Common myeloid progenitor, CD34-positive (primary cell): ENCODE data around the gene NRG2.

Source experiments
- CTCF ChIA-PET: fragments of 350-600 bp; sonication (Branson Sonifier 250); formaldehyde crosslinking; loops from one replicate; lab custom pipeline; 2021; ENCODE audit warnings: antibody characterized with exemption; lab: Charles Lee
- POLR2A ChIA-PET: fragments of 350-600 bp; sonication (Branson Sonifier 250); formaldehyde crosslinking; loops from one replicate; lab custom pipeline; 2021; ENCODE audit warnings: antibody characterized with exemption; lab: Charles Lee
- DNase-seq, 3 donors: peaks; one replicate each; pipeline versions ENCODE4 v3.0.0 to v3.0.0-alpha.2; 2013
- H3K27ac ChIP-seq, 2 experiments: 1 replicate in 1 of 2; 2 replicates in 1 of 2; pipeline ENCODE4 v1.7.0; 2013; ENCODE audit warnings: inconsistent platforms in 2 of 2, low read length in 2 of 2, mild to moderate bottlenecking in 2 of 2, low read depth in 1 of 2, moderate library complexity in 1 of 2; ENCODE audit not compliant: severe bottlenecking in 2 of 2, insufficient read depth in 1 of 2, poor library complexity in 1 of 2
- H3K27me3 ChIP-seq, 5 experiments: replicated peaks in 2 of 5; 1 replicate in 3 of 5; 2 replicates in 2 of 5; pipeline versions ENCODE4 v1.6.1 to v1.7.0; 2013; ENCODE audit warnings: low read length in 4 of 5, mild to moderate bottlenecking in 2 of 5, moderate library complexity in 2 of 5, inconsistent platforms in 1 of 5; ENCODE audit not compliant: insufficient read depth in 5 of 5, control insufficient read depth in 4 of 5
- H3K36me3 ChIP-seq, 4 experiments: 1 replicate in 2 of 4; 2 replicates in 2 of 4; pipeline versions ENCODE4 v1.6.1 to v1.7.0; 2013; ENCODE audit warnings: low read length in 3 of 4, control low read depth in 1 of 4, mild to moderate bottlenecking in 1 of 4; ENCODE audit not compliant: control insufficient read depth in 4 of 4, insufficient read depth in 4 of 4
- H3K4me1 ChIP-seq, 4 experiments: 1 replicate in 3 of 4; 2 replicates in 1 of 4; pipeline versions ENCODE4 v1.6.1 to v1.7.1; 2013; ENCODE audit warnings: low read length in 3 of 4, mild to moderate bottlenecking in 3 of 4, control low read depth in 1 of 4, inconsistent platforms in 1 of 4, moderate library complexity in 1 of 4; ENCODE audit not compliant: control insufficient read depth in 4 of 4, insufficient read depth in 4 of 4; ENCODE audit errors: control extremely low read depth in 1 of 4
- H3K4me3 ChIP-seq, 7 experiments: 1 replicate in 4 of 7; 2 replicates in 3 of 7; pipeline versions ENCODE4 v1.5.1 to v1.7.0; 2013; ENCODE audit warnings: mild to moderate bottlenecking in 7 of 7, low read length in 6 of 7, moderate library complexity in 6 of 7, inconsistent platforms in 2 of 7, low read depth in 2 of 7, control low read depth in 1 of 7; ENCODE audit not compliant: insufficient read depth in 4 of 7, control insufficient read depth in 1 of 7; ENCODE audit errors: extremely low read depth in 1 of 7
- H3K9me3 ChIP-seq, 5 experiments: 1 replicate in 4 of 5; 2 replicates in 1 of 5; pipeline versions ENCODE4 v1.6.1 to v1.7.1; 2013; ENCODE audit warnings: low read length in 4 of 5, mild to moderate bottlenecking in 2 of 5, inconsistent platforms in 1 of 5, low read depth in 1 of 5, moderate library complexity in 1 of 5; ENCODE audit not compliant: control insufficient read depth in 4 of 5, insufficient read depth in 2 of 5; ENCODE audit errors: control extremely low read depth in 1 of 5
- WGBS: methylation state at CpG from one replicate; pipeline ENCODE4 v1.1.5; 2013; ENCODE audit not compliant: insufficient coverage; 5-methylcytosine and 5-hydroxymethylcytosine counted together

NRG2 gene

GRCh38 chr5:139969318-139969717 lies 73.8 kb downstream of the NRG2 start:
- POLR2A ChIA-PET: interaction anchor here (0.9 kb wide), 1 partner anchor 21 kb away, joined by 3 read pairs; no protein-coding TSS in a partner anchor
- no peaks in the 10 kb centered on the region for H3K36me3 ChIP-seq
- peaks cover 0 to 24% (median 2%) of the 10 kb centered on the region in 5 experiments for H3K27me3 ChIP-seq
- CTCF ChIA-PET: interaction anchor here (0.7 to 8.7 kb wide), 38 partner anchors 11 to 337 kb away, joined by 3 to 155 read pairs (median 4); no protein-coding TSS in a partner anchor
- H3K27ac ChIP-seq: no peak overlapping the region
- WGBS: 100% methylated on average over 1 of the region's 2 CpGs
- no peak for DNase-seq
- H3K4me3 ChIP-seq: no peak overlapping the region
- H3K4me1 ChIP-seq: peaks cover 0 to 2% (median 0%) of the 10 kb centered on the region in 4 experiments
- no peaks in the 10 kb centered on the region for H3K9me3 ChIP-seq

DNA sequence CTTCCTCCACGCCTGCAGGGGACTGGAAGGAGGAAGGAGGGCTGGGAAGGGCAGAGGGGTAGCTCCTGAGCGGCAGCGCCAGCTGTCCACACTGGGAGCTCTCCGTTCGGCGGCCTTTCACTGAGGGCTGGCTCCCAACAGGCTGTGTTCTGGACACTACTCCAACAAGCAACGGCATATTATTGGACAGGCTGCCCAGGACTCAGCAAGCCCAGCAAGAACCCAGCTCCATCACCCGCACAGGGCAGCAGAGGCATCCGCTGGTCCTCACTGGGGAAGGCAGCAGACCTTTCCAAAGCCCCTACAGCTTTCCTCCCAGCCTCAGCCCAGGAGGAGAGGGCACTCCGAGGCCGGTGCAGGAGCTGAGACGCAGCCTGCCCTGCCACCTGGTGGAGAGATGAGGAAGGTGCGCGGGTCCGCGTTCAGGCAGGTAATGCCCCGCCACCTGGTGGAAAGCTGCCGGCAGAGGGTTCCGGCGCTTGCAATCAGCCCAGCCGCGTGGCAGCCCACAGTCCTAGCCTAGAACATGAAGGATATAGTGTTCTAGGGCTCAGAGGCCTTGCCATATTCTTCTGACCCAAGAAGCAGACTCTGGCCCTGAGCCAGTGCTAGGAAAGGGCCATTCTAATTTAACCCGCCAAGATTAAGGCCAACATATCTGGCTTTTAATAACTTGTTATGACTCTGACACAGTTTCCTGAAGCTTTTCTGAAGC lies 74.4 kb downstream of the NRG2 start:
- POLR2A ChIA-PET: interaction anchor here (0.9 kb wide), 1 partner anchor 20 kb away, joined by 3 read pairs; no protein-coding TSS in a partner anchor
- H3K27me3 ChIP-seq: peaks cover 0 to 27% (median 2%) of the 10 kb centered on the region in 5 experiments
- WGBS: 28% methylated on average over 20 of the region's 23 CpGs
- no peak overlapping the region for H3K27ac ChIP-seq
- CTCF ChIA-PET: interaction anchor here (0.7 to 8.7 kb wide), 42 partner anchors 11 to 337 kb away, joined by 3 to 155 read pairs (median 4); no protein-coding TSS in a partner anchor
- no peaks in the 10 kb centered on the region for H3K9me3 ChIP-seq
- H3K4me1 ChIP-seq: peaks cover 0 to 2% (median 0%) of the 10 kb centered on the region in 4 experiments
- H3K36me3 ChIP-seq: no peaks in the 10 kb centered on the region
- peak; percentile 78 to 87 (median 84) for DNase-seq
- no peak overlapping the region for H3K4me3 ChIP-seq

DNA sequence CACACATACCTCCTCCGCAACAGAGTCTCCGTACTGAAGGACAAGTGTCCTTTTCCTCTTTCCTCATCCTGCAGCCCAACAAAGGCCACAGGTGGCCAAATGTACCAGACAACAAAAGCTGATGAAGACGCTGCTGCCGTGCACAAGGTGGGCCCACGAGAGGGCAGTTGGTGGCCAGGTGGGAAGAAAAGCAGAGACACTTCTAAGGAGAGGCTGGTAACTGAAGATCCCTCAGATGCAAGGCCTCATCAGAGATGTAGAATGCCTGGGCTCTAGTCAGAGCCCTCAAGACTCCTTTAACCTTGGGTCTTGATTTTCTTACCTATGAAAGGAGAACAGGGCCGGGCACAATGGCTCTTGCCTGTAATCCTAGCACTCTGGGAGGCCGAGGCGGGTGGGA lies 75.7 kb downstream of the NRG2 start:
- no peak for DNase-seq
- Histone ChIP-seq H3K4me3 (no peak overlapping the region), H3K27ac (no peak overlapping the region), H3K27me3 (peaks cover 0 to 36% (median 2%) of the 10 kb centered on the region in 5 experiments), H3K9me3 (no peaks in the 10 kb centered on the region), H3K4me1 (peaks cover 0 to 2% (median 0%) of the 10 kb centered on the region in 4 experiments), H3K36me3 (no peaks in the 10 kb centered on the region)
- WGBS: 97% methylated on average over 8 of the region's 8 CpGs
- POLR2A ChIA-PET: no interaction called here
- CTCF ChIA-PET: interaction anchor here (0.9 to 8.7 kb wide), 7 partner anchors 9 to 188 kb away, joined by 3 to 155 read pairs (median 11); no protein-coding TSS in a partner anchor

DNA sequence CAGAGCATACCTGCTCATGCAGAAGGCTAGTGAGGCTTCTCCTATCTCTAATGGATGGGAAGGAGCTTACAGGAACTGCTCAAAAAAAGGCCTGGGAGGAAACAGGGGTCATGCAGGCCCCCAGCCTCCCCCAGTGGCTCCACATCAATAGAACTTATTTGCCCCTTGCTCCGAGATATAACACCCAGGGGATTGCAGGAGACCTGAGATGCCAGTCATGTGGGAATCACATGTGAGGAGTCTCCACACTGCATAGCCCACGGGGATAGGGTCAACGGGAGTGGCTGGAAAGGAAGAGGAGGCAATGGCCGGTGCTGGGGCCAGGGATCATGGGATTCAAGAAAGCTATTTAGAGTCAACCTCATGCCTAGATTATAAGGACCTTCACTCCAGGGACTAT lies 76.2 kb downstream of the NRG2 start:
- ChIA-PET CTCF (interaction anchor here (0.7 to 8.7 kb wide), 5 partner anchors 10 to 332 kb away, joined by 3 to 155 read pairs (median 11); no protein-coding TSS in a partner anchor), POLR2A (no interaction called here)
- no peak overlapping the region for H3K4me3 ChIP-seq
- peaks cover 0 to 38% (median 4%) of the 10 kb centered on the region in 5 experiments for H3K27me3 ChIP-seq
- H3K9me3 ChIP-seq: no peaks in the 10 kb centered on the region
- DNase-seq: no peak
- no peak overlapping the region for H3K27ac ChIP-seq
- H3K36me3 ChIP-seq: no peaks in the 10 kb centered on the region
- 94% methylated on average over 4 of the region's 4 CpGs for WGBS
- H3K4me1 ChIP-seq: peaks cover 0 to 2% (median 0%) of the 10 kb centered on the region in 4 experiments

- CTCF ChIA-PET: interaction anchor here (1.1 to 5.5 kb wide), 3 partner anchors 10 to 178 kb away, joined by 3 to 40 read pairs (median 5); no protein-coding TSS in a partner anchor
- no peak for DNase-seq
- Histone ChIP-seq H3K4me3 (no peak overlapping the region), H3K27me3 (peaks cover 0 to 29% (median 4%) of the 10 kb centered on the region in 5 experiments), H3K4me1 (peaks cover 0 to 2% (median 0%) of the 10 kb centered on the region in 4 experiments), H3K27ac (no peak overlapping the region), H3K36me3 (no peaks in the 10 kb centered on the region), H3K9me3 (no peaks in the 10 kb centered on the region)
- WGBS: 95% methylated on average over 7 of the region's 8 CpGs
- POLR2A ChIA-PET: no interaction called here
Measured at GRCh38 chr5:139964994-139965565, 78.0 kb downstream of the NRG2 start.

DNA sequence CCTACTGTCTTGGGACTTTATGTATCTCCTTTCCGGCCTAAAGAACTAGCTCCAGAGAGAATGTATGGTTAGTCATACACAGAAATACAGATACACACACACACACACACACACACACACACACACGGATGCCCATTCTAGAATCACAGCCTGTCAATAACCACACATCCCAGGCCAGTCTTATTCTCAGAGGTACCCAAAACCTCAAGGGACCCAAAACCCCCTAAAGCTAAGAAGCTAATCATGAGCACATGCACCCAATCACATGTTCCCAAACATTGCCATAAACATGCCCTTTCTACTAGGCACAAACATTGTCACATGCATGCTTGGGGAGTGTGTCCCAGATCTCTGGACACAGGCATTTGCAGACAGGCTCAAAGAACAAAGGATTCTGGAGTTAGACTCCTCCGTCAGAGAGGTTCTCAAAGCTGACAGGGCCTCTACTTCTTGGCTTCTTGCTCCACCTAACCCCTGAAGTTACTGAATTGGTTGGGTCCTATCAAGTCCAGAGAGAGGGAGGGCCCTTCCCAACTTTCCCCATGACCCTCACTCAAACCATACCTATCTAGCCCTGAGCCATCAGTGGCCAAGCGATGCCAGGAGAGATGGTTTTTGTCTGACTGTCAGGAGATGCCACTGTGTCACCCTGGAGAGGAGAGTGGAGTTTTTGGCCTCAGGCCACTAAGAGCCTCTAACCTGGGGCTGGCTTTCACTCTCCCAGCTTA lies 78.7 kb downstream of the NRG2 start:
- WGBS: 100% methylated on average over 2 of the region's 4 CpGs
- Histone ChIP-seq H3K27me3 (peaks cover 0 to 27% (median 3%) of the 10 kb centered on the region in 5 experiments), H3K27ac (no peak overlapping the region), H3K4me1 (peaks cover 0 to 2% (median 0%) of the 10 kb centered on the region in 4 experiments), H3K4me3 (no peak overlapping the region), H3K9me3 (no peaks in the 10 kb centered on the region), H3K36me3 (no peaks in the 10 kb centered on the region)
- POLR2A ChIA-PET: no interaction called here
- CTCF ChIA-PET: interaction anchor here (1.1 to 5.5 kb wide), 3 partner anchors 11 to 177 kb away, joined by 3 to 40 read pairs (median 5); no protein-coding TSS in a partner anchor
- DNase-seq: no peak
